ENCODE data around the gene DRC7.

The DRC7 gene

GRCh38 chr16:57690782-57691471 is 3.7 kb upstream of the DRC7 start:
- DNase-seq = no peak
- Histone ChIP-seq H3K27ac (ENCODE audit: low read depth, low read length) (no peak overlapping the region), H2BK120ac (ENCODE audit: low read depth, low read length) (no peak overlapping the region), H3K9ac (ENCODE audit: low read length) (no peak overlapping the region), H2BK5ac (ENCODE audit: low read length) (no peak overlapping the region), H3K4me2 (ENCODE audit: low read length) (no peak overlapping the region), H3K27me3 (ENCODE audit: insufficient read depth, low read length, poor library complexity) (no peaks in the 10 kb centered on the region), H2BK15ac (replicated peaks; ENCODE audit: low read depth) (no peak overlapping the region), H3K18ac (ENCODE audit: low read length) (no peak overlapping the region), H3K4me1 (ENCODE audit: control insufficient read depth, low read depth, low read length) (no peaks in the 10 kb centered on the region), H4K8ac (ENCODE audit: low read depth, low read length) (no peak overlapping the region), H4K5ac (ENCODE audit: low read length) (no peak overlapping the region), H3K56ac (ENCODE audit: low read length) (no peak overlapping the region), H3K23ac (ENCODE audit: low read length) (no peak overlapping the region), H2AK5ac (ENCODE audit: low read length) (no peak overlapping the region), H3K79me1 (ENCODE audit: low read length) (no peaks in the 10 kb centered on the region), H3K4me3 (ENCODE audit: low read length) (no peak overlapping the region), H3K79me2 (ENCODE audit: control insufficient read depth, insufficient read depth, low read length) (no peaks in the 10 kb centered on the region), H3K4ac (ENCODE audit: low read depth, low read length) (no peak overlapping the region), H3K36me3 (ENCODE audit: control insufficient read depth, insufficient read depth, low read length) (no peaks in the 10 kb centered on the region)
- WGBS (ENCODE audit: extremely low coverage, insufficient coverage, low lambda C conversion rate) = no CpG with 5 or more reads among the region's 4 CpGs

DNA sequence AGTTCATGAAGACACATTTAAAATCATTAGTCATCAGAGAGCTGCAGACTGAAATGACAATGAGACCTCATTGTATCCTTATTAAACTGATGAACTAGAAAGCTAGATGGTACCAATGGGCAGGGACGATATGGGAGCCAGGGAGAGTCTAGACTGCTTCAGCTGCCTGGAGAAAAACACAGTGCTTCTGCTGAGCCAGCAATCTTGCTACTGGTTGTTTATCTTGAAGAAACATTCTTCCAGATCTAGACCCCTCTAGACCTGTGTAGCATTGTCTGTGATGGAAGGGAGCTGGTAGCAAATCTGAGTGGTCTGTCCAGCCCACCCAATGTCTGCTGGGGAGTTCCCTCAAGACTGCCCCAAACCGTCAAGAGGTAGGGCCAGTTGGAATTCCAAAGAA is 2.0 kb upstream of the DRC7 start:
- Histone ChIP-seq H3K27ac (ENCODE audit: low read depth, low read length) (no peak overlapping the region), H4K5ac (ENCODE audit: low read length) (no peak overlapping the region)
- no CpG with 5 or more reads among the region's 2 CpGs for WGBS (ENCODE audit: extremely low coverage, insufficient coverage, low lambda C conversion rate)

GRCh38 chr16:57693550-57693949 is 1.1 kb upstream of the DRC7 start:
- no peak overlapping the region for H4K5ac ChIP-seq (ENCODE audit: low read length)
- H3K4ac ChIP-seq (ENCODE audit: low read depth, low read length) = no peak overlapping the region
- H3K36me3 ChIP-seq (ENCODE audit: control insufficient read depth, insufficient read depth, low read length) = no peaks in the 10 kb centered on the region
- H3K18ac ChIP-seq (ENCODE audit: low read length) = no peak overlapping the region
- no CpG with 5 or more reads among the region's 4 CpGs for WGBS (ENCODE audit: extremely low coverage, insufficient coverage, low lambda C conversion rate)
- H3K56ac ChIP-seq (ENCODE audit: low read length) = no peak overlapping the region
- H3K79me1 ChIP-seq (ENCODE audit: low read length) = no peaks in the 10 kb centered on the region
- H3K4me1 ChIP-seq (ENCODE audit: control insufficient read depth, low read depth, low read length) = no peaks in the 10 kb centered on the region
- no peak overlapping the region for H2BK120ac ChIP-seq (ENCODE audit: low read depth, low read length)
- H3K9ac ChIP-seq (ENCODE audit: low read length) = no peak overlapping the region
- H2AK5ac ChIP-seq (ENCODE audit: low read length) = no peak overlapping the region
- no peak overlapping the region for H4K8ac ChIP-seq (ENCODE audit: low read depth, low read length)
- H3K27me3 ChIP-seq (ENCODE audit: insufficient read depth, low read length, poor library complexity) = no peaks in the 10 kb centered on the region
- H2BK15ac ChIP-seq (replicated peaks; ENCODE audit: low read depth) = no peak overlapping the region
- no peak overlapping the region for H3K4me3 ChIP-seq (ENCODE audit: low read length)
- no peak overlapping the region for H3K27ac ChIP-seq (ENCODE audit: low read depth, low read length)
- no peak overlapping the region for H3K23ac ChIP-seq (ENCODE audit: low read length)
- no peak overlapping the region for H3K4me2 ChIP-seq (ENCODE audit: low read length)
- H2BK5ac ChIP-seq (ENCODE audit: low read length) = no peak overlapping the region
- no peak for DNase-seq
- H3K79me2 ChIP-seq (ENCODE audit: control insufficient read depth, insufficient read depth, low read length) = no peaks in the 10 kb centered on the region

More for the DNA sequence above, 2.0 kb upstream of the DRC7 start:
- no peak overlapping the region for H3K4ac ChIP-seq (ENCODE audit: low read depth, low read length)
- no peak overlapping the region for H2BK15ac ChIP-seq (replicated peaks; ENCODE audit: low read depth)
- H3K56ac ChIP-seq (ENCODE audit: low read length) = no peak overlapping the region
- no peak overlapping the region for H2AK5ac ChIP-seq (ENCODE audit: low read length)
- no peaks in the 10 kb centered on the region for H3K4me1 ChIP-seq (ENCODE audit: control insufficient read depth, low read depth, low read length)
- H3K79me2 ChIP-seq (ENCODE audit: control insufficient read depth, insufficient read depth, low read length) = no peaks in the 10 kb centered on the region
- H3K23ac ChIP-seq (ENCODE audit: low read length) = no peak overlapping the region
- no peaks in the 10 kb centered on the region for H3K36me3 ChIP-seq (ENCODE audit: control insufficient read depth, insufficient read depth, low read length)
- H3K27me3 ChIP-seq (ENCODE audit: insufficient read depth, low read length, poor library complexity) = no peaks in the 10 kb centered on the region
- H3K4me3 ChIP-seq (ENCODE audit: low read length) = no peak overlapping the region
- no peak overlapping the region for H3K9ac ChIP-seq (ENCODE audit: low read length)
- no peak overlapping the region for H4K8ac ChIP-seq (ENCODE audit: low read depth, low read length)
- DNase-seq = no peak
- no peak overlapping the region for H3K18ac ChIP-seq (ENCODE audit: low read length)
- H2BK5ac ChIP-seq (ENCODE audit: low read length) = no peak overlapping the region
- H2BK120ac ChIP-seq (ENCODE audit: low read depth, low read length) = no peak overlapping the region
- no peaks in the 10 kb centered on the region for H3K79me1 ChIP-seq (ENCODE audit: low read length)
- no peak overlapping the region for H3K4me2 ChIP-seq (ENCODE audit: low read length)

DNA sequence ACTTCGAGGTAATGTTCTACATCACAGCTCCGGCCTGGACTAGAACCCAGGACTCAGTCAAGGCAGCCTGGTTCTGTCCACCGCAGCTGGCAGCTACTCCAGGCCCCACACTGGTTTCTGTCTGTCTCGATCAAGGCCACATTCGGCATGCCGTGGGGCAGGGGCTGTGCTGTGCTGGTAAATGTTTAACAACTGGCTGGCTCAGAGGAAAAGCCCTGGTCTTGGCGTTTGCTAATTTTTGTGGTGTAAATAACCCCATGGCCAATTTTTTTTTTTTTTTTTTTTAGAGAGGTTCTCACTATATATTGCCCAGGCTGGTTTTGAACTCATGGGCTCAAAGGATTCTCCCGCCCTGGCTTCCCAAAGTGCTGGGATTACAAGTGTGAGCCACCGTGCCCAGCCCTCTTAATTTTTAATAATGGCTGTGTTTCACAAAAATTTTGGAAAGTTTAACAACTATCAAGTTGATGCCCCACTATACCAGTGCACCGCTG is 328 bp upstream of the DRC7 start:
- WGBS (ENCODE audit: extremely low coverage, insufficient coverage, low lambda C conversion rate) = no CpG with 5 or more reads among the region's 10 CpGs

GRCh38 chr16:57695680-57696069 is 1.1 kb downstream of the DRC7 start:
- Histone ChIP-seq H3K4me1 (ENCODE audit: control insufficient read depth, low read depth, low read length) (no peaks in the 10 kb centered on the region), H4K8ac (ENCODE audit: low read depth, low read length) (no peak overlapping the region), H3K4me2 (ENCODE audit: low read length) (no peak overlapping the region), H3K4me3 (ENCODE audit: low read length) (no peak overlapping the region), H3K27me3 (ENCODE audit: insufficient read depth, low read length, poor library complexity) (no peaks in the 10 kb centered on the region), H3K56ac (ENCODE audit: low read length) (no peak overlapping the region), H2BK5ac (ENCODE audit: low read length) (no peak overlapping the region), H4K5ac (ENCODE audit: low read length) (no peak overlapping the region), H3K18ac (ENCODE audit: low read length) (no peak overlapping the region), H3K79me1 (ENCODE audit: low read length) (no peaks in the 10 kb centered on the region), H3K36me3 (ENCODE audit: control insufficient read depth, insufficient read depth, low read length) (no peaks in the 10 kb centered on the region), H3K23ac (ENCODE audit: low read length) (no peak overlapping the region), H2AK5ac (ENCODE audit: low read length) (no peak overlapping the region), H2BK15ac (replicated peaks; ENCODE audit: low read depth) (no peak overlapping the region), H3K27ac (ENCODE audit: low read depth, low read length) (no peak overlapping the region), H2BK120ac (ENCODE audit: low read depth, low read length) (no peak overlapping the region), H3K79me2 (ENCODE audit: control insufficient read depth, insufficient read depth, low read length) (no peaks in the 10 kb centered on the region), H3K4ac (ENCODE audit: low read depth, low read length) (no peak overlapping the region), H3K9ac (ENCODE audit: low read length) (no peak overlapping the region)
- no CpG with 5 or more reads among the region's 5 CpGs for WGBS (ENCODE audit: extremely low coverage, insufficient coverage, low lambda C conversion rate)
- no peak for DNase-seq

More for the DNA sequence above, 328 bp upstream of the DRC7 start:
- Histone ChIP-seq H3K27me3 (ENCODE audit: insufficient read depth, low read length, poor library complexity) (no peaks in the 10 kb centered on the region), H2BK15ac (replicated peaks; ENCODE audit: low read depth) (no peak overlapping the region), H2AK5ac (ENCODE audit: low read length) (no peak overlapping the region), H3K36me3 (ENCODE audit: control insufficient read depth, insufficient read depth, low read length) (no peaks in the 10 kb centered on the region), H4K5ac (ENCODE audit: low read length) (no peak overlapping the region), H3K56ac (ENCODE audit: low read length) (no peak overlapping the region), H3K4me1 (ENCODE audit: control insufficient read depth, low read depth, low read length) (no peaks in the 10 kb centered on the region), H3K79me2 (ENCODE audit: control insufficient read depth, insufficient read depth, low read length) (no peaks in the 10 kb centered on the region), H4K8ac (ENCODE audit: low read depth, low read length) (no peak overlapping the region), H3K18ac (ENCODE audit: low read length) (no peak overlapping the region), H3K4ac (ENCODE audit: low read depth, low read length) (no peak overlapping the region), H3K9ac (ENCODE audit: low read length) (no peak overlapping the region), H2BK120ac (ENCODE audit: low read depth, low read length) (no peak overlapping the region), H3K4me3 (ENCODE audit: low read length) (no peak overlapping the region), H3K27ac (ENCODE audit: low read depth, low read length) (no peak overlapping the region), H3K23ac (ENCODE audit: low read length) (no peak overlapping the region), H2BK5ac (ENCODE audit: low read length) (no peak overlapping the region), H3K4me2 (ENCODE audit: low read length) (no peak overlapping the region), H3K79me1 (ENCODE audit: low read length) (no peaks in the 10 kb centered on the region)
- DNase-seq = no peak

DNA sequence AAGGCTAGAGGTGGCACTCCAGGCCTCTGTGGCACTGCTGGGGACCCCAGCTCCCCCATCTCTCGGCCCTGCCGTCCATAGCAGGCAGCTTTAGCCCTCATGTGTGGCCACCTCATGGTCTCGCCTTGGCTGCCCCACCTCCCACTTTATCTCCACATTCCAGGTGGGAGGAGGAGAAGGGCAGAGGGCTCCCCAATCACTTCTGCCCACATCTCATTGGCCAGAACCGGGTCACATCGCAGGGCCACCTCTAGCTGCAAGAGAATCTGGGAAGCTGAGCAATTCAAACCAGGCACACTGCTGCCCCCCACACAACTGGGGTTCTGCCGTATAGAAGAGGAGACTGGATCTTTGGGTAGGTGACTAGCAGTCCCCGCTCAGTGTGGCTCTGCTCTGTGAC is 1.6 kb downstream of the DRC7 start:
- Histone ChIP-seq H3K4me1 (ENCODE audit: control insufficient read depth, low read depth, low read length) (no peaks in the 10 kb centered on the region), H2BK120ac (ENCODE audit: low read depth, low read length) (no peak overlapping the region), H3K56ac (ENCODE audit: low read length) (no peak overlapping the region), H3K27me3 (ENCODE audit: insufficient read depth, low read length, poor library complexity) (no peaks in the 10 kb centered on the region), H3K18ac (ENCODE audit: low read length) (no peak overlapping the region), H4K8ac (ENCODE audit: low read depth, low read length) (no peak overlapping the region), H2BK15ac (replicated peaks; ENCODE audit: low read depth) (no peak overlapping the region), H3K9ac (ENCODE audit: low read length) (no peak overlapping the region), H3K4ac (ENCODE audit: low read depth, low read length) (no peak overlapping the region), H3K79me2 (ENCODE audit: control insufficient read depth, insufficient read depth, low read length) (no peaks in the 10 kb centered on the region), H3K4me2 (ENCODE audit: low read length) (no peak overlapping the region), H2BK5ac (ENCODE audit: low read length) (no peak overlapping the region), H3K36me3 (ENCODE audit: control insufficient read depth, insufficient read depth, low read length) (no peaks in the 10 kb centered on the region), H4K5ac (ENCODE audit: low read length) (no peak overlapping the region), H3K27ac (ENCODE audit: low read depth, low read length) (no peak overlapping the region), H2AK5ac (ENCODE audit: low read length) (no peak overlapping the region), H3K79me1 (ENCODE audit: low read length) (no peaks in the 10 kb centered on the region), H3K23ac (ENCODE audit: low read length) (no peak overlapping the region), H3K4me3 (ENCODE audit: low read length) (no peak overlapping the region)
- no peak for DNase-seq
- no CpG with 5 or more reads among the region's 7 CpGs for WGBS (ENCODE audit: extremely low coverage, insufficient coverage, low lambda C conversion rate)
